ENCODE results near the gene ETFBKMT. TPM values are rescaled to one million over a fixed set of nuclear protein-coding genes. Genes with fewer than 3 reads are reported as not detected.

ETFBKMT gene
- total RNA-seq, 1 donor from 2014 or later: 3.7 TPM

GRCh38 chr12:31645924-31646323 is 13.6 kb upstream of the ETFBKMT start:
- H3K27ac Mint-ChIP-seq (ENCODE audit: unreplicated experiment): no peak overlapping the region
- TF ChIP-seq CTCF (IDR thresholded peaks at IDR 0.05): no peak
- H3K4me1 Mint-ChIP-seq (ENCODE audit: unreplicated experiment): peaks cover 5% of the 10 kb centered on the region
- no peaks in the 10 kb centered on the region for H3K9me3 Mint-ChIP-seq (ENCODE audit: unreplicated experiment)
- peaks cover 4% of the 10 kb centered on the region for H3K27me3 Mint-ChIP-seq (ENCODE audit: unreplicated experiment)
- H3K4me3 Mint-ChIP-seq (ENCODE audit: unreplicated experiment): no peak overlapping the region
- no peaks in the 10 kb centered on the region for H3K36me3 Mint-ChIP-seq (ENCODE audit: unreplicated experiment)
- DNase-seq (ENCODE audit: extremely low spot score, unreplicated experiment): no peak

GRCh38 chr12:31647086-31647491 is 12.4 kb upstream of the ETFBKMT start:
- DNase-seq (ENCODE audit: extremely low spot score, unreplicated experiment): no peak
- peaks cover 5% of the 10 kb centered on the region for H3K4me1 Mint-ChIP-seq (ENCODE audit: unreplicated experiment)
- no peak for TF ChIP-seq CTCF (IDR thresholded peaks at IDR 0.05)
- no peak overlapping the region for H3K4me3 Mint-ChIP-seq (ENCODE audit: unreplicated experiment)
- no peaks in the 10 kb centered on the region for H3K9me3 Mint-ChIP-seq (ENCODE audit: unreplicated experiment)
- H3K27me3 Mint-ChIP-seq (ENCODE audit: unreplicated experiment): no peaks in the 10 kb centered on the region
- no peaks in the 10 kb centered on the region for H3K36me3 Mint-ChIP-seq (ENCODE audit: unreplicated experiment)
- H3K27ac Mint-ChIP-seq (ENCODE audit: unreplicated experiment): no peak overlapping the region

GRCh38 chr12:31650918-31651317 is 8.6 kb upstream of the ETFBKMT start:
- H3K27ac Mint-ChIP-seq (ENCODE audit: unreplicated experiment): no peak overlapping the region
- no peak overlapping the region for H3K4me3 Mint-ChIP-seq (ENCODE audit: unreplicated experiment)
- no peaks in the 10 kb centered on the region for H3K36me3 Mint-ChIP-seq (ENCODE audit: unreplicated experiment)
- H3K9me3 Mint-ChIP-seq (ENCODE audit: unreplicated experiment): no peaks in the 10 kb centered on the region
- H3K27me3 Mint-ChIP-seq (ENCODE audit: unreplicated experiment): peaks cover 3% of the 10 kb centered on the region
- peaks cover 6% of the 10 kb centered on the region for H3K4me1 Mint-ChIP-seq (ENCODE audit: unreplicated experiment)
- DNase-seq (ENCODE audit: extremely low spot score, unreplicated experiment): no peak
- TF ChIP-seq CTCF (IDR thresholded peaks at IDR 0.05): no peak

GRCh38 chr12:31651893-31652521 is 7.5 kb upstream of the ETFBKMT start:
- H3K9me3 Mint-ChIP-seq (ENCODE audit: unreplicated experiment): no peaks in the 10 kb centered on the region
- H3K4me1 Mint-ChIP-seq (ENCODE audit: unreplicated experiment): peaks cover 4% of the 10 kb centered on the region
- H3K4me3 Mint-ChIP-seq (ENCODE audit: unreplicated experiment): no peak overlapping the region
- TF ChIP-seq CTCF (IDR thresholded peaks at IDR 0.05): no peak
- H3K36me3 Mint-ChIP-seq (ENCODE audit: unreplicated experiment): no peaks in the 10 kb centered on the region
- no peak for DNase-seq (ENCODE audit: extremely low spot score, unreplicated experiment)
- no peak overlapping the region for H3K27ac Mint-ChIP-seq (ENCODE audit: unreplicated experiment)
- peaks cover 3% of the 10 kb centered on the region for H3K27me3 Mint-ChIP-seq (ENCODE audit: unreplicated experiment)

GRCh38 chr12:31655208-31655607 is 4.3 kb upstream of the ETFBKMT start:
- Mint-ChIP-seq H3K27ac (ENCODE audit: unreplicated experiment) (no peak overlapping the region), H3K4me1 (ENCODE audit: unreplicated experiment) (peaks cover 10% of the 10 kb centered on the region), H3K4me3 (ENCODE audit: unreplicated experiment) (no peak overlapping the region), H3K36me3 (ENCODE audit: unreplicated experiment) (no peaks in the 10 kb centered on the region), H3K9me3 (ENCODE audit: unreplicated experiment) (no peaks in the 10 kb centered on the region), H3K27me3 (ENCODE audit: unreplicated experiment) (peaks cover 3% of the 10 kb centered on the region)
- TF ChIP-seq CTCF (IDR thresholded peaks at IDR 0.05): no peak
- DNase-seq (ENCODE audit: extremely low spot score, unreplicated experiment): no peak

Measured in osteocyte (in vitro differentiated cells).